Stimulated activated CD4-positive, alpha-beta T cell treated with anti-CD3 and anti-CD28 coated beads, TNF-alpha, amount 100 ng/mL, for 48 hours (primary cell): ENCODE measurements around the gene CTIF.

Experiments
- DNase-seq, 3 donors: peaks; one replicate each; pipeline ENCODE4 v3.0.0-alpha.2; 2020; ENCODE audit warnings: low read depth in 3 of 3

The CTIF gene

GRCh38 chr18:48899558-48900174, 360.8 kb downstream of the CTIF start:
- DNase-seq = no peak

- no peak for DNase-seq
Observed at GRCh38 chr18:48900469-48900868, 361.6 kb downstream of the CTIF start.

DNA sequence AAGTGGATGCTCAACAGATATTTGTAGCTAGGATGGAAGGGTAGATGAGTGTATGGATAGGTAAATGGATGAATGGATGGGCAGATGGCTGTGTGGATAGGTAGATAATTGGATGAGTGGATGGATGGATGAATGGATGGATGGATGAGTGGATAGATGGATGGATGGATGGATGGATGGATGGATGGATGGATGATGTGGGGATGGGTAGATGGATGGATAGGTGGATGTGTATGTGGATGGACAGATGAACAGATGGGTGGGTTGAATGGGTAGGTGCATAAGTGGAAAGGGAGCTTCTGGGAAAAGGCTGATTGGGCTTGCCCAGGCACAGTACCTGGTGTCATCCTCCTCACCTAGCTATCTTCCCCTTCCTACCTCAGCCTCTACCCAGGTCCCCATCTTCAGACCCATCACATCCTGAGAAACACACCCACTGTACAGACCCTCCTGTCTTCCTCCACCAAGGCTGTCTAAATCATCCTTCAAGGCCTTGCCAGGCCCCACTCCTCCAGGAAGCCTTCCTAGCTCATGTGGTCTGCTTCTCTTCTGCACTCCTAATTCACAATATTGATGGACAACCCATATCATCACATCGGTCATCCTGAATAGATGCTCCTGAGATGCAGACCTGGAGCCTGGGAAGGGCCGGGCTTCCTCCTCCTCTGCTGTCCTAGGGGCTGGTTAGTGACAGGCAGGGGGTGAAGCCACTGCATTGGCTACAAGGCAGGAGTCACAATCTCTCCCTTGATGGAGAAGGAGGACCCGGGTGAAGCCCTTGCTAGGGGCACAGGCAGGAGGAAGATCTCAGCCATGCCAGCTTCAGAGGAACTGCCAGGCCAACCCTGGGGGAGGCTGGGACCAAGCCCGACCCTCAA, 362.6 kb downstream of the CTIF start:
- DNase-seq = no peak

GRCh38 chr18:48902023-48902855, 363.4 kb downstream of the CTIF start:
- no peak for DNase-seq

DNA sequence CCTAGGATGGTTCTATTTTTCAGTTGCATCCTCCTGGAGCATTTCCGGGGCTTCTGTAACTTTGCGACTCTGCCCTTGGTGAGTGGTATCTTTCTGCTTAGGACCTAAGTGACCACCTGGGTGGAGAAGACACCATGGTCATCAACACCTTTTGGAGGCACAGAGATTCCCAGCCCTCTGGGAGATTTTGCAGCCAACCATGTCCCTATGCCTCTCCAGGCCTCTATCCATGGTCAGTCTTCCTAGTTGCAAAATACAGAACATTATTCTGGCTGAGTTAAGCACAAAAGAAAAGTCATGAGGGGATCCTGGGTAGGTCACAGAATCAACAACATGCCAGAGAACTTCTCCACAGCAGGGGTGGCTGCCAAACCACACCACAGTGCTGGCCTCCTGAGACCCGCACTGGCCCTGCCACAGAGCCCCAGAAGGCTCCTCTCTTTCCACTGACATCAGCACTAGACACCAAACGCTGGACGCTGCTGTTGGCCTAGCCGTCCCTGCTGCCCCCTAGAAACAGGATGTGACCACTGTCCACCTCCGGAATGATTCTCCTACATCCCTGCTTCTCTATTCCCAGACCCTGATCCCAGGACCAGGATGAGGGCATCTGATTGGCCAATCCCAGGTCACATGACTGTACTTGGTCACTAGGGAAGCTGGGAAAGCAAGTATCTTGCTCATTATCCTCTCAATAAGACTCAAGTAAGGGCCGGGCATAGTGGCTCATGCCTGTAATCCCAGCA, 364.2 kb downstream of the CTIF start:
- DNase-seq = no peak

- DNase-seq = no peak
Observed at GRCh38 chr18:48904091-48904490, 365.3 kb downstream of the CTIF start.

- no peak for DNase-seq
Observed at GRCh38 chr18:48904847-48905394, 366.1 kb downstream of the CTIF start.

DNA sequence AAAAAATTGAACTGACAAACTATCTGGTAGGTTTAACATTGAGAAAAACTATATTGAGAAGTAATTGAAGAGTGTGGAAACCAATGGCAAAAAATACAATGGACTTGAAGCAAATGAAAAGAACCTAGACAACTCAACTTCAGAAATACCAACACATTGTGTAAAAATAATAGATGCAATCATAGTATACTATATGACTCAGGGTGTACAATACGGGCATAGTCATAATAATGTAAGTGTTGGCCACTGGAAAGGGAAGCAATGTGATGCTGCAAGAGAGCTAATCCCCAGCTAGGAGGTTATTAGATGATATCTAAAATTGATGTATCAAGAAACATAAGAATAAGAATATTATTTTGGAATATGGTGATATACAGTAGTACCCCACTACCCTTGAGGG, 366.7 kb downstream of the CTIF start:
- no peak for DNase-seq

- DNase-seq = no peak
Observed at GRCh38 chr18:48908916-48909315, 370.1 kb downstream of the CTIF start.

- DNase-seq = no peak
Observed at GRCh38 chr18:48909721-48910120, 370.9 kb downstream of the CTIF start.

DNA sequence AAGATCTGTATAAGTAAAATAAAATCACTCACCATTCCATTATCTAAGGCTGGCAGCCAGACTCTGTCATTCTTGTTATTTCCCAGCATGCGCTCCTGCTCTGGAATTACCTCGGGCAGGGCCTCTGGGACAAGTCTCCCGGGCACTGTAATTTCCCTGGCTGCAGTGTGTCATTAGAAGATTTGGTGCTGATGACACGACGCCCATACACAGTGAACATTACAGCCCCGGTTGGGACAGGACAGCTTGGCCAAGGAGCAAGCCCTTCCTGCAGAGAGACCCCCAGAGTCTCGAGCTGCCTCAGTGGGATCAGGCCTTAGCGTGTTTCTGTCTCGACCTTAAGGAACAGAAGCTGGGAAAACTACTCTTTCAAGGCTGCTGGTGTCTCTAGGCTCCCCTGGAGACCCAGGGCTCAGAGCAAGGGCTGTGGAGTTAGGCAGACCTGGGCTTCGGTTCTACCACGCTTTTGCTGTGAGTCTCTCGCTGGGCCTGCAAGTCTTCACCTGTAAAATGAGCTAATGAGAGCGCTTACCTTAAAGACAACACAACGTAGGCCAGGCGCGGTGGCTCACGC, 372.2 kb downstream of the CTIF start:
- no peak for DNase-seq
